NCI-H748 (cell line): ENCODE results near the gene MMP2.

Experiments
- DNase-seq: peaks from one replicate; lab custom pipeline; 2025; ENCODE audit not compliant: unreplicated experiment; lab: John Stamatoyannopoulos, UW

MMP2 gene

GRCh38 chr16:55478827-55479429, at the start of gene MMP2:
TSS of gene MMP2 (plus strand) at chr16:55479198. CDS start at chr16:55479480, 282 bp downstream.
- peak; percentile 55 for DNase-seq

- DNase-seq, result no peak
Observed at GRCh38 chr16:55433030-55433429, 46.0 kb upstream of the MMP2 start.

- DNase-seq, result no peak
Observed at GRCh38 chr16:55433535-55433934, 45.5 kb upstream of the MMP2 start.

- no peak for DNase-seq
Observed at GRCh38 chr16:55434000-55434399, 45.0 kb upstream of the MMP2 start.

- no peak for DNase-seq
Observed at GRCh38 chr16:55435387-55435786, 43.6 kb upstream of the MMP2 start.

- DNase-seq, result no peak
Observed at GRCh38 chr16:55436587-55436986, 42.4 kb upstream of the MMP2 start.

GRCh38 chr16:55437625-55438024, 41.4 kb upstream of the MMP2 start:
- no peak for DNase-seq

- no peak for DNase-seq
Observed at GRCh38 chr16:55438281-55438680, 40.7 kb upstream of the MMP2 start.

GRCh38 chr16:55439101-55439690, 39.8 kb upstream of the MMP2 start:
- no peak for DNase-seq

- no peak for DNase-seq
Observed at GRCh38 chr16:55443434-55444346, 35.3 kb upstream of the MMP2 start.

- DNase-seq, result no peak
Observed at GRCh38 chr16:55444754-55445485, 34.1 kb upstream of the MMP2 start.

GRCh38 chr16:55447231-55447630, 31.8 kb upstream of the MMP2 start:
- DNase-seq, result no peak

- DNase-seq, result no peak
Observed at GRCh38 chr16:55452996-55453395, 26.0 kb upstream of the MMP2 start.

GRCh38 chr16:55453909-55454308, 25.1 kb upstream of the MMP2 start:
- DNase-seq, result no peak

GRCh38 chr16:55454861-55455260, 24.1 kb upstream of the MMP2 start:
- DNase-seq, result no peak

- DNase-seq, result no peak
Observed at GRCh38 chr16:55462241-55462640, 16.8 kb upstream of the MMP2 start.

GRCh38 chr16:55464375-55464774, 14.6 kb upstream of the MMP2 start:
- DNase-seq, result no peak

GRCh38 chr16:55465077-55465896, 13.7 kb upstream of the MMP2 start:
- peak; percentile 73 for DNase-seq

GRCh38 chr16:55466209-55466608, 12.8 kb upstream of the MMP2 start:
- no peak for DNase-seq

GRCh38 chr16:55467898-55468297, 11.1 kb upstream of the MMP2 start:
- DNase-seq, result no peak
